ENCODE measurements around the gene LY86. TPM values are rescaled to one million over a fixed set of nuclear protein-coding genes. Genes with fewer than 3 reads are reported as not detected.

LY86 gene
- polyA plus RNA-seq, 1 of the 3 experiments (the other 2 are of a cell fraction), result not detected

GRCh38 chr6:6586671-6587526 is 1.6 kb upstream of the LY86 start:
- Histone ChIP-seq H3K9me3 (no peaks in the 10 kb centered on the region), H3K27ac (ENCODE audit: low read depth in 2 of 2, low read length in 1 of 2) (no peak overlapping the region), H2AFZ (ENCODE audit: low read depth) (no peak overlapping the region), H3F3A (replicated peaks; ENCODE audit: insufficient read depth) (no peaks in the 10 kb centered on the region), H3K4me2 (no peak overlapping the region), H4K20me1 (ENCODE audit: insufficient read depth) (no peaks in the 10 kb centered on the region), H3K79me2 (ENCODE audit: insufficient read depth) (no peaks in the 10 kb centered on the region), H3K4me3 (ENCODE audit: low read depth in 2 of 2, low read length in 1 of 2) (no peak overlapping the region), H3K9me2 (no peaks in the 10 kb centered on the region), H3K27me3 (ENCODE audit: insufficient read depth) (no peaks in the 10 kb centered on the region), H3K4me1 (ENCODE audit: control insufficient read depth in 1 of 2, insufficient read depth in 2 of 2, low read depth in 1 of 2, low read length in 1 of 2) (no peaks in the 10 kb centered on the region), H3K9ac (no peak overlapping the region), H3K36me3 (replicated peaks in 1 of 2; ENCODE audit: control insufficient read depth in 1 of 2, insufficient read depth in 2 of 2, low read length in 1 of 2) (no peaks in the 10 kb centered on the region)
- WGBS (ENCODE audit: low lambda C conversion rate), result 11% methylated on average over 10 of the region's 10 CpGs
- DNase-seq, result no peak
- no peak for TF ChIP-seq IRF3 (IDR thresholded peaks at IDR 0.05; ENCODE audit: low read depth, low read length)
- TF ChIP-seq RAD21 (IDR thresholded peaks at IDR 0.05; ENCODE audit: low read length), result no peak
- TF ChIP-seq NFIC (IDR thresholded peaks at IDR 0.05; ENCODE audit: borderline replicate concordance), result no peak
- no peak for TF ChIP-seq GATA2 (CRISPR knock-in tag; IDR thresholded peaks at IDR 0.05)
- TF ChIP-seq YY1 (IDR thresholded peaks at IDR 0.05; ENCODE audit: low read depth), result no peak
- TF ChIP-seq PBX3 (IDR thresholded peaks at IDR 0.05), result no peak
- no peak for TF ChIP-seq TAF1 (IDR thresholded peaks at IDR 0.05; ENCODE audit: borderline replicate concordance, low read depth, low read length)
- no peak for TF ChIP-seq POLR2AphosphoS5 (IDR thresholded peaks at IDR 0.05; ENCODE audit: low read depth, low read length)
- TF ChIP-seq SMC3 (IDR thresholded peaks at IDR 0.05; ENCODE audit: low read depth, low read length), result no peak
- CTCF ChIA-PET, result interaction anchor here (1.1 kb wide), 1 partner anchor 11 kb away, joined by 3 read pairs; no protein-coding TSS in a partner anchor
- POLR2A ChIA-PET, result no interaction called here

GRCh38 chr6:6587696-6588063 is 840 bp upstream of the LY86 start:
- Histone ChIP-seq H3K79me2 (ENCODE audit: insufficient read depth) (no peaks in the 10 kb centered on the region), H4K20me1 (ENCODE audit: insufficient read depth) (no peaks in the 10 kb centered on the region), H3K4me3 (ENCODE audit: low read depth in 2 of 2, low read length in 1 of 2) (no peak overlapping the region), H3F3A (replicated peaks; ENCODE audit: insufficient read depth) (no peaks in the 10 kb centered on the region), H3K27ac (ENCODE audit: low read depth in 2 of 2, low read length in 1 of 2) (no peak overlapping the region), H3K4me1 (ENCODE audit: control insufficient read depth in 1 of 2, insufficient read depth in 2 of 2, low read depth in 1 of 2, low read length in 1 of 2) (no peaks in the 10 kb centered on the region), H3K36me3 (replicated peaks in 1 of 2; ENCODE audit: control insufficient read depth in 1 of 2, insufficient read depth in 2 of 2, low read length in 1 of 2) (no peaks in the 10 kb centered on the region), H3K9me2 (no peaks in the 10 kb centered on the region), H3K9me3 (no peaks in the 10 kb centered on the region), H2AFZ (ENCODE audit: low read depth) (no peak overlapping the region), H3K9ac (no peak overlapping the region), H3K27me3 (ENCODE audit: insufficient read depth) (no peaks in the 10 kb centered on the region), H3K4me2 (no peak overlapping the region)
- 9% methylated on average over 1 of the region's 1 CpG for WGBS (ENCODE audit: low lambda C conversion rate)
- DNase-seq, result no peak
- CTCF ChIA-PET, result no interaction called here
- POLR2A ChIA-PET, result no interaction called here
- TF ChIP-seq POLR2AphosphoS5 (IDR thresholded peaks at IDR 0.05; ENCODE audit: low read depth, low read length) (no peak), RAD21 (IDR thresholded peaks at IDR 0.05; ENCODE audit: low read length) (no peak), SMC3 (IDR thresholded peaks at IDR 0.05; ENCODE audit: low read depth, low read length) (no peak), MAX (IDR thresholded peaks at IDR 0.05; ENCODE audit: low read depth) (no peak), NFIC (IDR thresholded peaks at IDR 0.05; ENCODE audit: borderline replicate concordance) (no peak), PBX3 (IDR thresholded peaks at IDR 0.05) (no peak), GABPA (IDR thresholded peaks at IDR 0.05; ENCODE audit: low read depth) (no peak), YY1 (IDR thresholded peaks at IDR 0.05; ENCODE audit: low read depth) (no peak), IRF3 (IDR thresholded peaks at IDR 0.05; ENCODE audit: low read depth, low read length) (no peak), NRF1 (IDR thresholded peaks at IDR 0.05; ENCODE audit: low read depth, low read length) (no peak), TEAD4 (IDR thresholded peaks at IDR 0.05; ENCODE audit: borderline replicate concordance, insufficient read depth) (no peak), JUND (IDR thresholded peaks at IDR 0.05) (no peak), ELF1 (IDR thresholded peaks at IDR 0.05) (no peak), EP300 (IDR thresholded peaks at IDR 0.05; ENCODE audit: borderline replicate concordance in 1 of 2, low read depth in 1 of 2, low read length in 1 of 2) (no peak), MEF2A (IDR thresholded peaks at IDR 0.05; ENCODE audit: borderline replicate concordance, low read depth) (no peak), RCOR1 (IDR thresholded peaks at IDR 0.05; ENCODE audit: low read length) (no peak), GATA2 (CRISPR knock-in tag; IDR thresholded peaks at IDR 0.05) (no peak), FOSL2 (IDR thresholded peaks at IDR 0.05; ENCODE audit: borderline replicate concordance, low read depth) (no peak), USF1 (IDR thresholded peaks at IDR 0.05; ENCODE audit: borderline replicate concordance, low read depth) (no peak)
